Testis (tissue), 3 donors: ENCODE measurements around the gene DVL1. TPM values are rescaled to one million over a fixed set of nuclear protein-coding genes. Genes with fewer than 3 reads are reported as not detected.
A peak's percentile ranks its signal among the peaks of the same experiment; 100 is the strongest.

Experiments used
- DNase-seq: peaks from one replicate; pipeline ENCODE4 v3.0.0-alpha.2; 2019
- H3K27ac ChIP-seq, 2 donors: fragments of 200-600 bp; sonication (generic); one replicate each; pipeline ENCODE4 v1.5.1; 2019
- H3K27me3 ChIP-seq: fragments of 200-600 bp; sonication (generic); one replicate; pipeline ENCODE4 v1.5.1; 2019
- H3K36me3 ChIP-seq: fragments of 200-600 bp; sonication (generic); one replicate; pipeline ENCODE4 v1.5.1; 2017; ENCODE audit warnings: low read depth; ENCODE audit errors: missing control alignments
- H3K4me1 ChIP-seq: fragments of 200-600 bp; sonication (generic); one replicate; pipeline ENCODE4 v1.5.1; 2019
- H3K4me3 ChIP-seq, 2 donors: fragments of 200-600 bp; sonication (generic); one replicate each; pipeline ENCODE4 v1.5.1; 2017 to 2019
- H3K9me3 ChIP-seq: fragments of 200-600 bp; sonication (generic); one replicate; pipeline ENCODE4 v1.5.1; 2017
- POLR2A ChIP-seq: fragments of 450-650 bp; IDR thresholded peaks from one replicate; pipeline ENCODE4 v1.6.1; 2017; ENCODE audit warnings: antibody characterized with exemption, mild to moderate bottlenecking, moderate library complexity
- whole genome bisulfite sequencing, 2 donors: methylation state at CpG; one replicate each; pipeline ENCODE4 v1.1.5; 2018; 5-methylcytosine and 5-hydroxymethylcytosine counted together
- intact Hi-C: fragments of 100-400 bp; cut with DNase I; formaldehyde crosslinking; loops from one replicate; pipeline ENCODE4 v1.15.1; 2023; ENCODE audit warnings: low total_unique reads
- polyA plus RNA-seq: library from polyadenylated mRNA; stranded (reverse); fragments of 350-450 nt; fragmentation: Illumina TruSeq; extraction: RNeasy Lipid Tissue Mini Kit (QIAGEN cat#74804); gene quantifications from one replicate; pipeline ENCODE4 v1.2.3, GENCODE V29; 2014; ENCODE audit warnings: low read depth, low replicate concordance; ENCODE audit not compliant: insufficient read depth
- total RNA-seq, 2 donors: library from RNA; depleted of rRNA; stranded (reverse); fragments of >200 nt; gene quantifications; one replicate each; pipeline ENCODE4 v1.2.3, GENCODE V29; 2016
- TF ChIP-seq, protein P1 (sequence below), 3 experiments: fragments of 450-650 bp in 2 of 3; fragments of 200-600 bp in 1 of 3; sonication (generic) in 1 of 3; IDR thresholded peaks; one replicate each; pipeline ENCODE4 v1.5.1; 2016 to 2019; ENCODE audit warnings: antibody characterized with exemption in 3 of 3, mild to moderate bottlenecking in 2 of 3, moderate library complexity in 1 of 3

DVL1 gene
- total and polyA plus RNA-seq, 3 donors from 2014 or later: 65.8 to 183 (median 169) TPM

DNA sequence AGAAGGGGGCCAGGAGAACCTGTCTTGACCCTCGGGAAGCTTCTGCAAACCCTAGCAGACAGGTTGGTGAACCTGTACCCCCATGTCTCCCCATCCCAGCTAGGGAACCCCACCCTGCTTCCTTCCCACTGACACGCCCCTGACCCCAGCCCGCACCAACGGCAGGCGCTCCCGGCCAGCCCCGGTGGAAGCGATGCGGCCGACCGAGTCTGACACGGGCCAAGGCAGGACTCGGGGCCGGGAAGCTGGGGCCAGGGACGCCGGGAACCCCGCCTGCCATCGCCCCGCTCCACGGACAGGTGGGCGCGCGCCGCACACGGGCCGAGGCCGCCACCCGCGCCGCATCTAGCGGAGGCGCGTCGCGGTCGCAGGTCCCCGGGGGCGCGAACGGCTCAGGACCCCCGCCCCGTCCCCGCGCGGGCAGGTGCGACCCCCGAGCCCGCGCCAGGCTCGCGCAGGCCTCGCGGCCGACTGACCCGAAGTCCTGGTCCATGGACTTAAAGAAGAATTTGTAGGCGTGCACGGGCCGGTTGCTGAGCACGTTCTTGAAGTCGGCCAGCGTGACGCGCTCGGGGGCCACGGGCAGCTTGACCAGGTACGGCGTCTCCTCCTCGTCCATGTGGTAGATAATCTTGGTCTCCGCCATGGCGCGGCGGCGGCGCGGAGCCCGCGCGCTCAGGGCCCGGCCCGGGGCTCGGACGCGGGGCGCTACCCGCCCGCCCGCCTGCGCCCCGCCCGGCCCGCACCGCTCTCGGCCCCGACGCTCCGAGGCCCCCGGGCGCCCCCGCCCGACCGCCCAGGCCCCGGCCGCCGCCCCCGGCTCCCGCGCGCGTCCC lies 580 bp downstream of the DVL1 start:
- Histone ChIP-seq H3K9me3 (no peaks in the 10 kb centered on the region), H3K4me3 (peak overlapping the region; percentile 67 to 70), H3K27ac (peak overlapping the region; percentile 35 to 65), H3K36me3 (no peaks in the 10 kb centered on the region), H3K27me3 (no peaks in the 10 kb centered on the region), H3K4me1 (peaks cover 56% of the 10 kb centered on the region)
- no peak for DNase-seq
- 1% methylated on average over 20 to 30 of the region's 109 CpGs for WGBS, 2 donors
- intact Hi-C loops: no loop called here
- no peak for TF ChIP-seq POLR2A
- TF ChIP-seq, protein P1, sequence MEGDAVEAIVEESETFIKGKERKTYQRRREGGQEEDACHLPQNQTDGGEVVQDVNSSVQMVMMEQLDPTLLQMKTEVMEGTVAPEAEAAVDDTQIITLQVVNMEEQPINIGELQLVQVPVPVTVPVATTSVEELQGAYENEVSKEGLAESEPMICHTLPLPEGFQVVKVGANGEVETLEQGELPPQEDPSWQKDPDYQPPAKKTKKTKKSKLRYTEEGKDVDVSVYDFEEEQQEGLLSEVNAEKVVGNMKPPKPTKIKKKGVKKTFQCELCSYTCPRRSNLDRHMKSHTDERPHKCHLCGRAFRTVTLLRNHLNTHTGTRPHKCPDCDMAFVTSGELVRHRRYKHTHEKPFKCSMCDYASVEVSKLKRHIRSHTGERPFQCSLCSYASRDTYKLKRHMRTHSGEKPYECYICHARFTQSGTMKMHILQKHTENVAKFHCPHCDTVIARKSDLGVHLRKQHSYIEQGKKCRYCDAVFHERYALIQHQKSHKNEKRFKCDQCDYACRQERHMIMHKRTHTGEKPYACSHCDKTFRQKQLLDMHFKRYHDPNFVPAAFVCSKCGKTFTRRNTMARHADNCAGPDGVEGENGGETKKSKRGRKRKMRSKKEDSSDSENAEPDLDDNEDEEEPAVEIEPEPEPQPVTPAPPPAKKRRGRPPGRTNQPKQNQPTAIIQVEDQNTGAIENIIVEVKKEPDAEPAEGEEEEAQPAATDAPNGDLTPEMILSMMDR (IDR thresholded peaks at IDR 0.05): no peak

DNA sequence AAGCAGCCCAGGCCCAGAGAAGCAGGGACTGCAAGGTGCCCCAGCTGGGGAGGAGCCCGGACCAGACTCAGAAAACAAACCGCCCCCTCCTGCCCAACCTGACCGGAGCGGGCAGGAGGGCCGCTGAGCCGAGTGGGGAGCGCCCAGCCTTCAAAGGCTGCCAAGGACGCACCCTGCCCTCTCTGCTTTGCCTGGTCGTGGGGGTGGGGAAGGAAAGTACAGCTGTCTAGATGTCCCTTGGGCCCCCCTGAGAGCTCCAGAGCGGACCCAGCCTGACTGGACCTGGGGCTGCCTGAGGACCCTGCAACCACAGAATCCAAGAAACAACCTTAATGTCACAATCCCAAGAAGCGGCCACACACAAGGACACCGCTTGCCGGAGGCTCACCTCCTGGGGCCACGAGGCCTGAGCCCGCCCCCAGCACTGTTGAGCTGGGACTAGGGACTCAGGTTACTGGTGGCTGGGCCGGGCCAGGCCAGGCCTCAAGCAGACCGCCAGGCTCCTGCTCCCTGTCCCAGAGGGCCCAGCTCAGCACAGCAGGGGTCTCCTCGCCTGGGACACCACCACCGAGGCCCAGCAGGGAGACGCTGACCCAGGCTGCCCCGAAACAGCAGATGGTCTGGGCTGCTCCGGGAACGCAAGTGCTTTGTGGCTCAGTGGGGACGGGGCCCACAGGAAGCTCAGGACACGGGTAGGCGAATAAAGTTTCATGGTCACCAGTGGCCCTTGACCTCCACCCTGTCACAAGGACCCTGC lies 1.4 kb downstream of the DVL1 start:
- no peaks in the 10 kb centered on the region for H3K36me3 ChIP-seq
- H3K4me3 ChIP-seq: peak overlapping the region; percentile 67 to 70
- TF ChIP-seq, protein P1 (IDR thresholded peaks at IDR 0.05): no peak
- TF ChIP-seq POLR2A: no peak
- H3K27me3 ChIP-seq: no peaks in the 10 kb centered on the region
- intact Hi-C loops: no loop called here
- DNase-seq: peak; percentile 71
- 23 to 34% methylated on average over 17 to 26 of the region's 26 CpGs for WGBS, 2 donors
- peak overlapping the region; percentile 35 to 65 for H3K27ac ChIP-seq
- H3K4me1 ChIP-seq: peaks cover 48% of the 10 kb centered on the region
- H3K9me3 ChIP-seq: no peaks in the 10 kb centered on the region

DNA sequence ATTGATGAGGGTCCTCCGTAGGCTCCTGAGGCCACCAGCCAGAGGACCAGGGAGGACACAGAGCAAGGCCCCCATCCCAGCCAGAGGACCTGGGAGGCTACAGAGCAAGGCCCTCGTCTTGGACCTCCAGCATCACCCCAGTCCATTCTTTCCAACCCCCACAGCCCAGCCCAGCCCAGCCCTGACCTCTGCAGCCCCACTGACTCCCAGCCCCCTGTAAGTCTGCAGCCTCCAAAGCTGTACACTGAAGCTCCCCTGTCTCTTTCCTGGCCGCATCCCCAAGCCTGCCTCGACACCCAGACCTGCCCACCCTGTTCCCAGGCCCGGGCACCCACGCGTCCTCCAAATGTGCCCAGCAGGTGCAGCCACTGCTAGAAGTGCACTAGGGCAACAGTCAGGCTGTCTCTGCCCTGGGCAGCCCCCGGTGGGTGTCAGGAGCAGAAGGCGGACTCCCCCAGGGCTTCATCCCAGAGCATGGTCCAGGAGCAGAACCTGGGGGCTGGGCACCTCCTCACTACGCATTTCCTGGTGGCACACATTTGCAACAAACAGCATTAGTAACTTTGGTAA lies 2.1 kb downstream of the DVL1 start:
- no peak for DNase-seq
- no peaks in the 10 kb centered on the region for H3K36me3 ChIP-seq
- no peaks in the 10 kb centered on the region for H3K27me3 ChIP-seq
- H3K27ac ChIP-seq: peak overlapping the region in 1 of 2 donors; percentile 65
- H3K4me1 ChIP-seq: peaks cover 42% of the 10 kb centered on the region
- no peak for TF ChIP-seq POLR2A
- TF ChIP-seq, protein P1 (IDR thresholded peaks at IDR 0.05): no peak
- intact Hi-C loops: no loop called here
- 63 to 68% methylated on average over 5 to 10 of the region's 10 CpGs for WGBS, 2 donors
- no peaks in the 10 kb centered on the region for H3K9me3 ChIP-seq
- no peak overlapping the region for H3K4me3 ChIP-seq

DNA sequence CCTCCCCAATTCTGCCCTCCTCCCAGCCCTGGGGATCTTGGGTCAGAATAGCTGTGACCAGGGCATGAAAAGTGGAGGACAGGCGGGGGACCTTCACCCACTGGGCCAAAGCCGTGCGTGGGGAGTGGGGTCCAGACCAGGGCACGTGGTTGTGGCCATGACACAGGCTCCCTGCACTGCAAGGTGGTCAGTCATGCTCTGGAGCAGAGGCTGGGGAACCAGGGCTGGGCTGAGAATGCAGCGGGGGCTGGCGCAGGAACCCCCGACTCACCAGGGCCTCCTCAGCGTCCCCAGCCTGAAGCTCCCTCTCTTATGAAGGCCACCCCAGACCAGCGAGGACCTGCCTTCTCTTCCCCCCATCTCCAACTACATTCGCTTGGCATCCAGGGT lies 2.7 kb downstream of the DVL1 start:
- no peak overlapping the region for H3K27ac ChIP-seq

More for the DNA sequence above, 2.7 kb downstream of the DVL1 start:
- Histone ChIP-seq H3K27me3 (no peaks in the 10 kb centered on the region), H3K36me3 (no peaks in the 10 kb centered on the region), H3K9me3 (no peaks in the 10 kb centered on the region), H3K4me3 (no peak overlapping the region), H3K4me1 (peaks cover 35% of the 10 kb centered on the region)
- no peak for DNase-seq
- no peak for TF ChIP-seq POLR2A
- TF ChIP-seq, protein P1 (IDR thresholded peaks at IDR 0.05): no peak
- 79 to 95% methylated on average over 10 of the region's 10 CpGs for WGBS, 2 donors
- intact Hi-C loops: no loop called here
